Esophagus muscularis mucosa (tissue), 4 donors: ENCODE data around the gene ARID1B. TPM values are rescaled to one million over a fixed set of nuclear protein-coding genes. Genes with fewer than 3 reads are reported as not detected.

ENCODE experiments used
- DNase-seq: peaks from one replicate; pipeline ENCODE4 v3.0.0-alpha.2; 2017; ENCODE audit errors: extremely low spot score
- H3K27ac ChIP-seq, 4 donors: fragments of 200-600 bp; sonication (generic); replicated peaks in 1 of 4; 1 replicate in 3 of 4; 2 replicates in 1 of 4; pipeline ENCODE4 v1.5.1; 2016 to 2019; ENCODE audit warnings: mild to moderate bottlenecking in 1 of 4
- H3K27me3 ChIP-seq, 4 donors: fragments of 200-600 bp; sonication (generic); one replicate each; pipeline versions ENCODE4 v1.5.1 to v1.6.0; 2016 to 2019
- H3K36me3 ChIP-seq, 4 donors: fragments of 200-600 bp; sonication (generic); one replicate each; pipeline ENCODE4 v1.5.1; 2016 to 2019
- H3K4me1 ChIP-seq, 4 donors: fragments of 200-600 bp; sonication (generic); one replicate each; pipeline ENCODE4 v1.5.1; 2016 to 2019
- H3K4me3 ChIP-seq, 4 donors: fragments of 200-600 bp; sonication (generic); 1 replicate in 2 of 4; 2 replicates in 2 of 4; pipeline ENCODE4 v1.5.1; 2016 to 2019; ENCODE audit warnings: mild to moderate bottlenecking in 4 of 4, moderate library complexity in 1 of 4
- H3K9me3 ChIP-seq, 4 donors: fragments of 200-600 bp; sonication (generic); 1 replicate in 3 of 4; 2 replicates in 1 of 4; pipeline ENCODE4 v1.5.1; 2016 to 2019
- CTCF ChIP-seq, 3 experiments: fragments of 200-600 bp in 2 of 3; fragments of 450-650 bp in 1 of 3; sonication (generic) in 2 of 3; IDR thresholded peaks; one replicate each; pipeline ENCODE4 v1.5.1; 2017 to 2019; ENCODE audit warnings: antibody characterized with exemption in 3 of 3, mild to moderate bottlenecking in 2 of 3, moderate library complexity in 1 of 3
- EP300 ChIP-seq: sonication (generic); formaldehyde crosslinking; IDR thresholded peaks from one replicate; pipeline ENCODE4 v1.6.1; 2017; ENCODE audit warnings: antibody characterized with exemption
- POLR2A ChIP-seq: fragments of 450-650 bp; IDR thresholded peaks from one replicate; pipeline ENCODE4 v1.6.1; 2017; ENCODE audit warnings: antibody characterized with exemption, moderate library complexity, mild to moderate bottlenecking, low read depth
- POLR2AphosphoS5 ChIP-seq, 2 donors: sonication (generic); formaldehyde crosslinking; IDR thresholded peaks; one replicate each; pipeline ENCODE4 v1.6.1; 2017; ENCODE audit warnings: antibody characterized with exemption in 2 of 2
- WGBS: methylation state at CpG from one replicate; pipeline ENCODE4 v1.1.5; 2018; 5-methylcytosine and 5-hydroxymethylcytosine counted together
- intact Hi-C: fragments of 100-400 bp; cut with DNase I; formaldehyde crosslinking; loops from one replicate; pipeline ENCODE4 v1.15.1; 2023
- total RNA-seq, 4 donors: library from RNA; depleted of rRNA; stranded (reverse); fragments of >200 nt; gene quantifications; one replicate each; pipeline versions ENCODE4 v1.1.0 to v1.2.1, GENCODE V29; 2016

Gene ARID1B
- total RNA-seq, 4 donors from 2014 or later: 55.0 to 87.2 (median 72.7) TPM

- Histone ChIP-seq H3K4me1 (peaks cover 56 to 99% (median 69%) of the 10 kb centered on the region in 4 donors), H3K27ac (no peak overlapping the region), H3K9me3 (no peaks in the 10 kb centered on the region), H3K36me3 (peaks cover 0 to 3% (median 0%) of the 10 kb centered on the region in 4 donors), H3K27me3 (no peaks in the 10 kb centered on the region), H3K4me3 (no peak overlapping the region)
- DNase-seq: no peak
- 95% methylated on average over 19 of the region's 19 CpGs for WGBS
- TF ChIP-seq EP300: no peak
- TF ChIP-seq POLR2A: no peak
- TF ChIP-seq CTCF (IDR thresholded peaks at IDR 0.05): no peak
- TF ChIP-seq POLR2AphosphoS5 (IDR thresholded peaks at IDR 0.05): no peak
- intact Hi-C loops: no loop called here
Observed at GRCh38 chr6:156797901-156798735, 20.9 kb downstream of the ARID1B start.

GRCh38 chr6:156801712-156802111, 24.5 kb downstream of the ARID1B start:
- H3K36me3 ChIP-seq: peaks cover 0 to 3% (median 0%) of the 10 kb centered on the region in 4 donors

GRCh38 chr6:156803353-156803752, 26.2 kb downstream of the ARID1B start:
- Histone ChIP-seq H3K9me3 (no peaks in the 10 kb centered on the region), H3K27ac (no peak overlapping the region), H3K36me3 (no peaks in the 10 kb centered on the region), H3K27me3 (no peaks in the 10 kb centered on the region), H3K4me1 (peaks cover 29 to 74% (median 52%) of the 10 kb centered on the region in 4 donors), H3K4me3 (no peak overlapping the region)
- 77% methylated on average over 2 of the region's 2 CpGs for WGBS
- intact Hi-C loops: no loop called here
- TF ChIP-seq POLR2AphosphoS5 (IDR thresholded peaks at IDR 0.05) (no peak), POLR2A (no peak), EP300 (no peak), CTCF (IDR thresholded peaks at IDR 0.05) (no peak)
- DNase-seq: no peak

More at GRCh38 chr6:156801712-156802111, 24.5 kb downstream of the ARID1B start:
- no peaks in the 10 kb centered on the region for H3K27me3 ChIP-seq
- peaks cover 30 to 78% (median 51%) of the 10 kb centered on the region in 4 donors for H3K4me1 ChIP-seq
- no peak overlapping the region for H3K4me3 ChIP-seq
- H3K27ac ChIP-seq: no peak overlapping the region
- no peaks in the 10 kb centered on the region for H3K9me3 ChIP-seq
- DNase-seq: no peak
- 50% methylated on average over 6 of the region's 6 CpGs for WGBS
- intact Hi-C loops: no loop called here
- TF ChIP-seq POLR2A: no peak
- no peak for TF ChIP-seq EP300
- no peak for TF ChIP-seq POLR2AphosphoS5 (IDR thresholded peaks at IDR 0.05)
- no peak for TF ChIP-seq CTCF (IDR thresholded peaks at IDR 0.05)

- WGBS: 90% methylated on average over 4 of the region's 4 CpGs
- Histone ChIP-seq H3K4me3 (no peak overlapping the region), H3K36me3 (no peaks in the 10 kb centered on the region), H3K27me3 (no peaks in the 10 kb centered on the region), H3K27ac (no peak overlapping the region), H3K9me3 (no peaks in the 10 kb centered on the region), H3K4me1 (peaks cover 40 to 74% (median 63%) of the 10 kb centered on the region in 4 donors)
- DNase-seq: no peak
- no peak for TF ChIP-seq CTCF (IDR thresholded peaks at IDR 0.05)
- intact Hi-C loops: no loop called here
Observed at GRCh38 chr6:156804402-156804801, 27.2 kb downstream of the ARID1B start.
